Measurements from ENCODE around the gene NR2C1. TPM values are rescaled to one million over a fixed set of nuclear protein-coding genes. Genes with fewer than 3 reads are reported as not detected.
A peak's percentile ranks its signal among the peaks of the same experiment; 100 is the strongest.

The NR2C1 gene
- total and polyA plus RNA-seq, 9 of the 15 experiments (the other 6 are each of a cell fraction or from before 2014, with no cell fraction given): 8.5 to 42.4 (median 35.6) TPM

DNA sequence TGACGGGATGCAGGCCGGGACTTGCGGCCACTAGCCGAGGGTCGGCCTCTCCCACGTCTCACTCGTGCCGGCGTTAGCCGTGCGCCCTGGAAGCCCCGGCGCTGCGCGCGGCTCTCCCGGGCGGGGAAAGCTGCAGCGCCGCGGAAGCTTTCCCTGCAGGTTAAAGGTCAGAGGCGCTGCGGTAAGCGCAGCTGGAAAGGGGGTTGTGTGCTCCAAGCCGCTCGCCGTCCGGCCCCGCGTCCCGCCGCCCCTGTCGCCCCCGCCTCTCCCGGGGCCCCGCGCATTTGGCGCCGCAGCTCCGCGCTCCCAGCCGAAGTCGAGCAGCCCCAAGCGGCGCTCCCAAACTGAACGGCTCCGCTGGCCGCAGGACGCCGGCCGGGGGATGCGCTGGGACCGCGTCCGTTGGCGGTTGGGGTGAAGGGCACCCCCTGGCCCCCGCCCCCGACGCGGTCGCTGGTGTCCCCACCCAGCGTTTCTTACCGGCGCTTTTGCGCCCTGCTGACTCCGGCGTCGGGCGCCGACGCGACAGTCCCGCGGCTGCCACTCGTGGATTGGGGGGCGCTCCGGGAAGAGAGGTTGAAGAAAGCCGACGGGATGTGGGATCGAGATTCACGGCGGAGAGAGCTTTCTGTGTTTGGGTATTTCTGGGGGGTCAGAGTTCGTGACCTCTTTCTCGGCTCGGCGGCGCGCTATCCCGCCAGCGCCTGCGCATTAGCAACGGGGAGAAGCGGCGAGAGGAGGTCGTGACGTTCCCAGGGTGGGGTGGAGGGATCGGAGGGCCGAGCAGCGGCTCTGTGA, at the start of gene NR2C1 (continued):
- TF ChIP-seq, protein P1, sequence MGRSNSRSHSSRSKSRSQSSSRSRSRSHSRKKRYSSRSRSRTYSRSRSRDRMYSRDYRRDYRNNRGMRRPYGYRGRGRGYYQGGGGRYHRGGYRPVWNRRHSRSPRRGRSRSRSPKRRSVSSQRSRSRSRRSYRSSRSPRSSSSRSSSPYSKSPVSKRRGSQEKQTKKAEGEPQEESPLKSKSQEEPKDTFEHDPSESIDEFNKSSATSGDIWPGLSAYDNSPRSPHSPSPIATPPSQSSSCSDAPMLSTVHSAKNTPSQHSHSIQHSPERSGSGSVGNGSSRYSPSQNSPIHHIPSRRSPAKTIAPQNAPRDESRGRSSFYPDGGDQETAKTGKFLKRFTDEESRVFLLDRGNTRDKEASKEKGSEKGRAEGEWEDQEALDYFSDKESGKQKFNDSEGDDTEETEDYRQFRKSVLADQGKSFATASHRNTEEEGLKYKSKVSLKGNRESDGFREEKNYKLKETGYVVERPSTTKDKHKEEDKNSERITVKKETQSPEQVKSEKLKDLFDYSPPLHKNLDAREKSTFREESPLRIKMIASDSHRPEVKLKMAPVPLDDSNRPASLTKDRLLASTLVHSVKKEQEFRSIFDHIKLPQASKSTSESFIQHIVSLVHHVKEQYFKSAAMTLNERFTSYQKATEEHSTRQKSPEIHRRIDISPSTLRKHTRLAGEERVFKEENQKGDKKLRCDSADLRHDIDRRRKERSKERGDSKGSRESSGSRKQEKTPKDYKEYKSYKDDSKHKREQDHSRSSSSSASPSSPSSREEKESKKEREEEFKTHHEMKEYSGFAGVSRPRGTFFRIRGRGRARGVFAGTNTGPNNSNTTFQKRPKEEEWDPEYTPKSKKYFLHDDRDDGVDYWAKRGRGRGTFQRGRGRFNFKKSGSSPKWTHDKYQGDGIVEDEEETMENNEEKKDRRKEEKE (IDR thresholded peaks at IDR 0.05; ENCODE audit: borderline replicate concordance in 1 of 2, control insufficient read depth in 1 of 2, low read depth in 2 of 2, low read length in 1 of 2): no peak
- TF ChIP-seq SRSF9 (IDR thresholded peaks at IDR 0.05; ENCODE audit: borderline replicate concordance, low read depth, low read length) (no peak), ZNF79 (CRISPR knock-in tag; IDR thresholded peaks at IDR 0.05; ENCODE audit: low read depth) (no peak), SMC3 (conservative IDR thresholded peaks at IDR 0.05; ENCODE audit: insufficient read depth, low read depth, low read length) (no peak), U2AF1 (optimal IDR thresholded peaks at IDR 0.05; ENCODE audit: low read depth, low read length) (peak; percentile 49), IRF2 (CRISPR knock-in tag; IDR thresholded peaks at IDR 0.05) (no peak), FOXJ2 (tag; IDR thresholded peaks at IDR 0.05) (no peak), RBBP5 (IDR thresholded peaks at IDR 0.05; ENCODE audit: borderline replicate concordance, insufficient read depth, low read length, poor library complexity, severe bottlenecking) (peak; percentile 75), KLF13 (tag; IDR thresholded peaks at IDR 0.05; ENCODE audit: borderline replicate concordance, low read depth) (peak; percentile 67; the same call in 1 of the 2 replicates), ETV6 (IDR thresholded peaks at IDR 0.05; ENCODE audit: borderline replicate concordance in 1 of 2, low read depth in 2 of 2, low read length in 1 of 2) (no peak), ETV6 (CRISPR knock-in tag; IDR thresholded peaks at IDR 0.05; ENCODE audit: borderline replicate concordance) (0 out of 2 replicates have a peak, but pooled peaks have one; percentile 13), TAL1 (IDR thresholded peaks at IDR 0.05) (no peak), TFAM (CRISPR knock-in tag; conservative IDR thresholded peaks at IDR 0.05) (no peak), ZNF311 (CRISPR knock-in tag; IDR thresholded peaks at IDR 0.05) (no peak), DIDO1 (tag; IDR thresholded peaks at IDR 0.05; ENCODE audit: low read depth) (peak; percentile 81), KLF10 (CRISPR knock-in tag; IDR thresholded peaks at IDR 0.05) (no peak), ZNF217 (CRISPR knock-in tag; IDR thresholded peaks at IDR 0.05) (no peak)
- TF ChIP-seq, protein P2, sequence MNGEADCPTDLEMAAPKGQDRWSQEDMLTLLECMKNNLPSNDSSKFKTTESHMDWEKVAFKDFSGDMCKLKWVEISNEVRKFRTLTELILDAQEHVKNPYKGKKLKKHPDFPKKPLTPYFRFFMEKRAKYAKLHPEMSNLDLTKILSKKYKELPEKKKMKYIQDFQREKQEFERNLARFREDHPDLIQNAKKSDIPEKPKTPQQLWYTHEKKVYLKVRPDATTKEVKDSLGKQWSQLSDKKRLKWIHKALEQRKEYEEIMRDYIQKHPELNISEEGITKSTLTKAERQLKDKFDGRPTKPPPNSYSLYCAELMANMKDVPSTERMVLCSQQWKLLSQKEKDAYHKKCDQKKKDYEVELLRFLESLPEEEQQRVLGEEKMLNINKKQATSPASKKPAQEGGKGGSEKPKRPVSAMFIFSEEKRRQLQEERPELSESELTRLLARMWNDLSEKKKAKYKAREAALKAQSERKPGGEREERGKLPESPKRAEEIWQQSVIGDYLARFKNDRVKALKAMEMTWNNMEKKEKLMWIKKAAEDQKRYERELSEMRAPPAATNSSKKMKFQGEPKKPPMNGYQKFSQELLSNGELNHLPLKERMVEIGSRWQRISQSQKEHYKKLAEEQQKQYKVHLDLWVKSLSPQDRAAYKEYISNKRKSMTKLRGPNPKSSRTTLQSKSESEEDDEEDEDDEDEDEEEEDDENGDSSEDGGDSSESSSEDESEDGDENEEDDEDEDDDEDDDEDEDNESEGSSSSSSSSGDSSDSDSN (IDR thresholded peaks at IDR 0.05; ENCODE audit: borderline replicate concordance in 1 of 2, low read depth in 2 of 2, low read length in 2 of 2): 0 out of 4 replicates have a peak, but pooled peaks of 1 of the 2 experiments have one; percentile 65
- TF ChIP-seq, protein P3, sequence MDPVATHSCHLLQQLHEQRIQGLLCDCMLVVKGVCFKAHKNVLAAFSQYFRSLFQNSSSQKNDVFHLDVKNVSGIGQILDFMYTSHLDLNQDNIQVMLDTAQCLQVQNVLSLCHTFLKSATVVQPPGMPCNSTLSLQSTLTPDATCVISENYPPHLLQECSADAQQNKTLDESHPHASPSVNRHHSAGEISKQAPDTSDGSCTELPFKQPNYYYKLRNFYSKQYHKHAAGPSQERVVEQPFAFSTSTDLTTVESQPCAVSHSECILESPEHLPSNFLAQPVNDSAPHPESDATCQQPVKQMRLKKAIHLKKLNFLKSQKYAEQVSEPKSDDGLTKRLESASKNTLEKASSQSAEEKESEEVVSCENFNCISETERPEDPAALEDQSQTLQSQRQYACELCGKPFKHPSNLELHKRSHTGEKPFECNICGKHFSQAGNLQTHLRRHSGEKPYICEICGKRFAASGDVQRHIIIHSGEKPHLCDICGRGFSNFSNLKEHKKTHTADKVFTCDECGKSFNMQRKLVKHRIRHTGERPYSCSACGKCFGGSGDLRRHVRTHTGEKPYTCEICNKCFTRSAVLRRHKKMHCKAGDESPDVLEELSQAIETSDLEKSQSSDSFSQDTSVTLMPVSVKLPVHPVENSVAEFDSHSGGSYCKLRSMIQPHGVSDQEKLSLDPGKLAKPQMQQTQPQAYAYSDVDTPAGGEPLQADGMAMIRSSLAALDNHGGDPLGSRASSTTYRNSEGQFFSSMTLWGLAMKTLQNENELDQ (CRISPR knock-in tag; IDR thresholded peaks at IDR 0.05; ENCODE audit: borderline replicate concordance): no peak

All from K562 (cell line).